HT-29 (cell line): Measurements from ENCODE around the gene RAB22A. TPM values are rescaled to one million over a fixed set of nuclear protein-coding genes. Genes with fewer than 3 reads are reported as not detected.

Source experiments
- DNase-seq: peaks from one replicate; pipeline ENCODE4 v3.0.0-alpha.2; 2015; ENCODE audit warnings: low spot score
- total RNA-seq: library from RNA; depleted of rRNA; stranded (reverse); fragments of >200 nt; shearing (Covaris generic); gene quantifications from 2 replicates; pipeline ENCODE4 v1.2.3, GENCODE V29; 2014; rRNA removed

Gene RAB22A, protein sequence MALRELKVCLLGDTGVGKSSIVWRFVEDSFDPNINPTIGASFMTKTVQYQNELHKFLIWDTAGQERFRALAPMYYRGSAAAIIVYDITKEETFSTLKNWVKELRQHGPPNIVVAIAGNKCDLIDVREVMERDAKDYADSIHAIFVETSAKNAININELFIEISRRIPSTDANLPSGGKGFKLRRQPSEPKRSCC
- total RNA-seq = 21.3 and 25.3 TPM in 2 replicates

- peak; percentile 80 for DNase-seq
These were observed at the start of gene RAB22A for GRCh38 chr20:58309591-58310290. Gene RAB22A, plus strand, starts transcription at chr20:58309715. Its CDS starts 262 bp downstream, at chr20:58309977.

GRCh38 chr20:58260006-58260405, 49.5 kb upstream of the RAB22A start:
- DNase-seq = no peak

DNA sequence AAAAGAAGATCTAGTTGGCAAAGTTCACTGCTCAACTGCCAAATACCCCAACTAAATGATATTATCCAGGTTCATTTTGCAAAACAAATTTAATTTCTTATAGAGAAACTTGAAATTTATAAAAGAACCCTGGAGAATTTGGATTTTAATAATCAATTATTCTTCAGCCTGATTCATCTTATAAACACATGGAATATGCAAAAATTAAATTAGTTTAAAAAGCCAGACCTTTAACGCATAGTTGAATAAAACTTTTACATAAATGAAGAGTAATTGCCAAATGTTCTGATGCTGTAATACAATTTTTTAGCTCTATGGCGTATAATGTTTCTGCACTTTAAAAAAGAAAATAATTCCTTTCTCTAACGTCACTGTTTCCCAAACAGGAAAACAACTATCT, 47.9 kb upstream of the RAB22A start:
- DNase-seq = no peak

DNA sequence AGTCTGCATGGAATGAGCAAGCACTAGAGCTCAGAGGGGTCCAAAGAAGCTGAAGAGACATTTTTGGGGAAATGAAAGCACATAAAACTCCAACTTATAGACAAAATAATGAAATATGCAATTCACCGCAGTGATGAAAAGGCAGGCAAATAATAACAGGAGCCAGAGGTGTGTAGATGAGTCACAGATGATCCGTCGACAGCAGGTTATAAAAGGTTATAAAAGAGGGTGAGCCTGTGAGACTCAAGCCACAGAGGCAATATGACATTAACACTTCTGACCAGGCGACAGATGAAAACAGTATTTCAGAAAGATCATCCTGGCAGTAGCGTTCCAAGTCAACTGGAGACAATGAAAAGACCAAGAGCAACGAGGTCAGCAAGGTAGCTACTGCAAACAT, 45.2 kb upstream of the RAB22A start:
- peak; percentile 31 for DNase-seq

GRCh38 chr20:58267389-58268215, 41.9 kb upstream of the RAB22A start:
- DNase-seq = no peak

- DNase-seq = peak; percentile 21
These were observed 41.1 kb upstream of the RAB22A start for GRCh38 chr20:58268421-58268821.

DNA sequence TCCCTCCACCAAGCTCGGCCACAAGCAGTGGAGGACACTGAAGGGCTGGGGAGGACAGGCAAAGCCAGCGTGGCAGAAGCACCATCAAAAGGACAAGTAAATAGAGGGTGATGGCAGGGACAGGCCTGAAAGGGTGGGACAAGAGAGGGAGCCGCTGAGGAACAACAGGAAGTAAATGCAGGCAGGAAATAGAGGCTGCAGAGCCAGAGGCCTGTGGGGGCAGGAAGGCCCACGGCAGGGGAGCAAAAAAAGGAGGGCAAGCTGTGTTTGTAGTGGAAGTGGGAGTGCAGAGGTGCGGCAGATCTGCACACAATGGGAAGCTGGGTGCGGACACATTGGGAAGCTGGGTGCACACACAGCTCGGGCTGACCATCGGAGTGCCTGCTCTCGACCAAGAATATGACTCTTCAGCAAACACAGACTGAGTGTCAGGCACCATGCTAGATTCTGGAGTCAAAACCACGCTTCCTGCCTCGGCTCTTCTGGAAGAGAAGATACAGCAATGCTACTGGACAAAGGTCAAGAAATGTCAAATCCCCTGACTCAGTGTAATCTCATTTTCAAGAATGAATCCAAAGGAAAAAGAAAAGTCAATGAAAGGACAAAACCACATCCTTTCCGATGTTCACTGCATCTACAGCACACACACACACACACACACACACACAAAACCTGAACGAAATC, 40.4 kb upstream of the RAB22A start:
- DNase-seq = no peak

DNA sequence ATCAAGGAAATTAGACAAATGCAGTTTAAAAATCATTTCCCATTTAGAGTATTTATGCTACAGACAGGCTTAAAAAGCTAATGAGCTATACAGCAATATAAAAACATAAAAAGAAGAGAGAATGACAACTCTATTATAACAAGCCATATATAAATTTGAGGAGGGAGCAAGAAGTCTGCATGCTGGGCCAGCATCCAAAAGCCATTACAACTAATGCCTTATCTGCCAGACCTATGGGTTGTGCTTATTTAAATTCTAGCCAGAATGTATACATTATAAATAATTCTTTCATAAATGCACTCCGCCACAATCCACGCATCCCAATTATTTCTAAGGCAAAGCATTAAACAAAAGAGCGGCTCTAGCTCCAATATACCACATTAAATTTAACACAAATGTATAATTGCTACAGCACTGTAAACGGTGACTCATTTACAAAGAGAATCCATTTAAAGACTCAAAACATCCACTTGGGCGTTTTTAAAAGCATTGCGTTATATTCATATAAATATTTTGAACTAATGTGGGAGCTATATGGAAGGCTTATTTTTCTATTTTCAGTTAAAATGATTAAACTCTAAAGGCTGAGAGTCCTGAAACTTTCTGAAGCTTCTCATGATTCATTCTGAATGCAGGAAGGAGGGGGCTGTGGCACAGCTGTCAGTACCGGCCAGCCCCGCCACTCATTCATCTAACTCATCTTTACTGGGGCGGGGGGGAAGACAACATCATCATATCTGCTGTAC, 37.7 kb upstream of the RAB22A start:
- DNase-seq = no peak

- DNase-seq = no peak
These were observed 35.1 kb upstream of the RAB22A start for GRCh38 chr20:58274384-58274783.

GRCh38 chr20:58277107-58277506, 32.4 kb upstream of the RAB22A start:
- DNase-seq = no peak

DNA sequence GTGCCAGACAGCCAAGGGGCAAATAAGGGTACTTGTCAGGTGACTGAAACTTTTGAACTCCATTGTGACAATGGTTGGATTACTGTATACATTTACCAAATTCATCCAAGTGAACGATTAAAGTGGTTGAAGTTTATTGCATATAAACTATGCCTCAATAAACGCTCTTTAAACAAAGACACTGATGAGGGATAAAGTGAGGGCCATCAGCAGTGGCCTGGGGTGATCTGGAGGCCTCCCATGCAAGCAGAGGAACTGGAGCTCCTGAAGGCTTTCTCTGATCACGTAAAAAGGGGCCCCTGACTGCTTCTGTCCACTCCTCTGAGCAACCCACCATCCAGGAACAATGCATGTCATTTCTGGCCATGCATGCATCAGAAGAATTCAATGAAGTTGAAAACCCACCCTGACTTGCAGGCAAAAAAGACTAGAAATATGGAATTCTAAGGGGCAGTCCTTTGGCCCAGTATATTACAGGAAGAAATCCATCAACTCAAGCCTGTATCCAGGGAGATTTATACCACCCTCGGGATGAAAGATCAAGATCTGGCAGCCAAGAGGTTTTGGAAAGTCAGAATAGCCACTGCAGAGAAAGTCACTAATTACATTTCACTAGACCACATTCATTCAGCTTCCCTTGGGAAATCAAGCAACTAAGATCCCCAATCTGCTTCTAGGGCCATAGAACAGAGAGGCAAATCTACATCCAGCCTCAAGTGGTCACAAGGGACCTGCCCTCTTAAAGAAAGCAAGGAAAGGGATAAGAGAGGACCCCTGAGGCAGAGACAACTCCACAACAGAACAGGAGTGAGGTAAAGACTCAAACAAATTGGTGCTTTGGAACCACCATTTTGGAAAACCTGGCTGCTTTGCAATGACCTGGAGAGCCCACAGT, 31.7 kb upstream of the RAB22A start:
- no peak for DNase-seq

- no peak for DNase-seq
These were observed 22.8 kb upstream of the RAB22A start for GRCh38 chr20:58286729-58287128.

- DNase-seq = no peak
These were observed 21.9 kb upstream of the RAB22A start for GRCh38 chr20:58287638-58288037.

DNA sequence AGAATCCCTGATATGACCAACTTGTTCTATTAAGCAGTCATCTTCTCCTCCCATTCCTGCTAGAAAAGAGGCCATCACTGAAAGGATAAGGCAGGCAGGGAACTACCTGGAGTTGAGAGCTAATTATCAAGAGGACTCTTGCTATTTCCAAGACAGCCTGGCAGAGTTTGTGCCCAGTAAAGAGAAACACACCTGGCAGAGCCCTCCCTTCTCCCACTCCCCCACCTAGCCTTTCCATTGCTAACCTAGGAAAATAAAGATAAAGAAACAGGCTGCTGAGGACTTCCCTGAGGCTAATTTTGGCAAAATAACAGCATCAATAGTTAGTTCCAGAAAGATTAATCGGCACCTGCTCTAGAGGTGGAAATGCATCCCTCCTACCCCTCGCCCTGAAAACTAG, 20.4 kb upstream of the RAB22A start:
- DNase-seq = no peak

- peak; percentile 61 for DNase-seq
These were observed 16.1 kb upstream of the RAB22A start for GRCh38 chr20:58293453-58293852.

GRCh38 chr20:58294497-58295455, 14.7 kb upstream of the RAB22A start:
- no peak for DNase-seq

- DNase-seq = no peak
These were observed 13.3 kb upstream of the RAB22A start for GRCh38 chr20:58296051-58296837.

DNA sequence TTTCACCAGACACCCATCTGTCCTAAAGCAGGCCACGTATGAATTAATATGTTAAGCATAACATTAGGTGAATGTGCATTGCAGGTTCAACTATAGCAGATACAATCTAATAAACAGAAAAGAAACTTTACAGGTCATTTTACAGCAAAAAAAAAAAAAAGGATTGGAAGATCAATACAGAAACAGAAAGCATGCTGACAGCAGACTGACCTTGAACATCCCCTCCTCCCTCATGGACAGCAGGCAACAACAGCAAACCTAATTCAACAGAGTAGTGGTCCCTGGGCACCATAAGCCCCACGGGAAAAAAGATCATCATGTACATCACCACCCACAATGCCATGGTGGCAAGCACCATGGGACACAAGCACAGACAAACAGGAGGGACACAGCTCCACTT, 12.1 kb upstream of the RAB22A start:
- no peak for DNase-seq
